NT2/D1 (cell line): Measurements from ENCODE around the gene FOXP1.

Source experiments
- SUZ12 ChIP-seq: IDR thresholded peaks from 2 replicates; pipeline ENCODE4 v1.6.1; 2011; ENCODE audit not compliant: insufficient read length, insufficient read depth; ENCODE audit errors: extremely low read depth
- YY1 ChIP-seq: IDR thresholded peaks from 2 replicates; pipeline ENCODE4 v1.6.1; 2011; ENCODE audit not compliant: insufficient read length, insufficient read depth
- ZNF274 ChIP-seq: IDR thresholded peaks from 2 replicates; pipeline ENCODE4 v1.6.1; 2011; ENCODE audit warnings: mild to moderate bottlenecking, low read depth, low read length

DNA sequence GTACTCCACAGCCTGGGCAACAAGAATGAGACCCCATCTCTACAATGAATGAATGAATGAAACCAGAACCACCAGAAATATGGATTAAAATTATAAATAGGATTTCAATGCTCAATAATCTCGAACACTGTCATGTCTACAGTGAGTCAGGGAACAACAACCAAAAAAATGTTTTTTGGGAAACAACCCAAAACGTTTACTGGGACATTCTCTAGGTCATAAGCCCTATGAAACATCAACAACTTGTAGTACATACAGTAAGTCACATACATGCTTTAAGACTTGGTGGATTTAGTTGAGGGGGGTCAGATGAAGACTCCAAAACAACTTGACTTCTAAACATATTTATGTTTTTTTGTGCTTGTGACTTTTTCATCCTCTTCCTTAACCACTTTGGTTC, 511.2 kb downstream of the FOXP1 start:
- TF ChIP-seq ZNF274, result no peak
- no peak for TF ChIP-seq YY1
- TF ChIP-seq SUZ12, result no peak
